B cell (primary cell): ENCODE measurements around the gene C9orf43. TPM values are rescaled to one million over a fixed set of nuclear protein-coding genes. Genes with fewer than 3 reads are reported as not detected.

Experiments
- ATAC-seq: fragments of 200-7000 bp; cut with Tn5 transposase; one replicate; pipeline ENCODE4 v1.10.0; 2021; ENCODE audit warnings: low read depth, mild to moderate bottlenecking, moderate number of reproducible peaks, moderate library complexity
- CTCF ChIA-PET: fragments of 350-600 bp; sonication (Branson Sonifier 250); formaldehyde crosslinking; loops from one replicate; lab custom pipeline; 2021; ENCODE audit warnings: antibody characterized with exemption, inconsistent platforms; lab: Charles Lee
- POLR2A ChIA-PET: fragments of 350-600 bp; sonication (Branson Sonifier 250); formaldehyde crosslinking; loops from one replicate; lab custom pipeline; 2021; ENCODE audit warnings: antibody characterized with exemption; lab: Charles Lee
- DNase-seq: peaks from one replicate; pipeline ENCODE4 v3.0.0; 2013
- H2AFZ ChIP-seq: 2 replicates; pipeline ENCODE4 v1.6.1; 2012; ENCODE audit warnings: mild to moderate bottlenecking, low read depth, low read length; ENCODE audit not compliant: insufficient read depth, poor library complexity, severe bottlenecking
- H3K27ac ChIP-seq, 2 donors: 1 replicate in 1 of 2; 2 replicates in 1 of 2; pipeline ENCODE4 v1.5.1; 2012 to 2013; ENCODE audit warnings: low read length in 2 of 2, mild to moderate bottlenecking in 2 of 2, moderate library complexity in 1 of 2
- H3K27me3 ChIP-seq, 4 experiments: fragments of 200-600 bp in 1 of 4; sonication (generic) in 1 of 4; replicated peaks in 1 of 4; 1 replicate in 2 of 4; 2 replicates in 2 of 4; pipeline versions ENCODE4 v1.6.1 to v1.7.0; 2013 to 2016; ENCODE audit warnings: low read length in 3 of 4, mild to moderate bottlenecking in 2 of 4, mixed read lengths in 1 of 4, moderate library complexity in 1 of 4; ENCODE audit not compliant: insufficient read depth in 4 of 4, control insufficient read depth in 3 of 4; ENCODE audit errors: control extremely low read depth in 1 of 4
- H3K36me3 ChIP-seq, 2 experiments: replicated peaks in 1 of 2; 1 replicate in 1 of 2; 2 replicates in 1 of 2; pipeline versions ENCODE4 v1.6.1 to v1.7.1; 2013; ENCODE audit warnings: low read length in 1 of 2; ENCODE audit not compliant: insufficient read depth in 2 of 2, control insufficient read depth in 1 of 2; ENCODE audit errors: control extremely low read depth in 1 of 2, extremely low read depth in 1 of 2
- H3K4me1 ChIP-seq, 2 donors: fragments of 200-600 bp in 1 of 2; sonication (generic) in 1 of 2; 1 replicate in 1 of 2; 2 replicates in 1 of 2; pipeline versions ENCODE4 v1.5.1 to v1.6.1; 2013 to 2017; ENCODE audit warnings: low read length in 2 of 2; ENCODE audit not compliant: control insufficient read depth in 2 of 2, insufficient read depth in 2 of 2
- H3K4me2 ChIP-seq: replicated peaks from 2 replicates; pipeline ENCODE3; 2012; ENCODE audit warnings: mild to moderate bottlenecking, low read depth, low read length; ENCODE audit not compliant: poor library complexity, severe bottlenecking
- H3K4me3 ChIP-seq, 5 experiments: fragments of 200-600 bp in 1 of 5; sonication (generic) in 1 of 5; 1 replicate in 3 of 5; 2 replicates in 2 of 5; pipeline versions ENCODE4 v1.5.1 to v1.7.0; 2011 to 2016; ENCODE audit warnings: low read length in 4 of 5, mild to moderate bottlenecking in 4 of 5, low read depth in 2 of 5, control low read depth in 1 of 5, moderate library complexity in 1 of 5; ENCODE audit not compliant: insufficient read depth in 1 of 5; ENCODE audit errors: control extremely low read depth in 1 of 5, extremely low read depth in 1 of 5
- H3K79me2 ChIP-seq: fragments of 200-600 bp; sonication (generic); one replicate; pipeline ENCODE4 v1.6.0; 2016; ENCODE audit warnings: low read length; ENCODE audit not compliant: control insufficient read depth, insufficient read depth
- H3K9ac ChIP-seq: fragments of 200-600 bp; sonication (generic); 2 replicates; pipeline ENCODE4 v1.6.1; 2017; ENCODE audit warnings: mild to moderate bottlenecking, low read length, moderate library complexity
- H3K9me3 ChIP-seq, 3 donors: one replicate each; pipeline versions ENCODE4 v1.6.1 to v1.7.1; 2013; ENCODE audit warnings: low read length in 2 of 3; ENCODE audit not compliant: control insufficient read depth in 2 of 3, insufficient read depth in 1 of 3; ENCODE audit errors: control extremely low read depth in 1 of 3
- H4K20me1 ChIP-seq: 2 replicates; pipeline ENCODE4 v1.6.0; 2012; ENCODE audit warnings: mild to moderate bottlenecking, low read length; ENCODE audit not compliant: insufficient read depth, control insufficient read depth, poor library complexity, severe bottlenecking
- H3K27ac Mint-ChIP-seq: one replicate; pipeline ENCODE4 v1.8.0; 2021; ENCODE audit warnings: mixed read lengths
- H3K27me3 Mint-ChIP-seq: one replicate; pipeline ENCODE4 v1.8.0; 2021; ENCODE audit warnings: mixed read lengths
- H3K4me1 Mint-ChIP-seq: one replicate; pipeline ENCODE4 v1.8.0; 2021; ENCODE audit warnings: mixed read lengths
- H3K4me3 Mint-ChIP-seq: one replicate; pipeline ENCODE4 v1.8.0; 2021; ENCODE audit warnings: mixed read lengths
- H3K9me3 Mint-ChIP-seq: one replicate; pipeline ENCODE4 v1.8.0; 2022; ENCODE audit warnings: mixed read lengths; ENCODE audit not compliant: insufficient read depth
- CTCF ChIP-seq: fragments of 200-600 bp; IDR thresholded peaks from one replicate; pipeline ENCODE4 v1.8.0; 2022; ENCODE audit warnings: antibody characterized with exemption, mild to moderate bottlenecking
- EZH2 ChIP-seq: IDR thresholded peaks from 2 replicates; pipeline ENCODE4 v1.6.1; 2012; ENCODE audit warnings: borderline replicate concordance, low read depth, mild to moderate bottlenecking, moderate library complexity, low read length; ENCODE audit not compliant: insufficient read depth, poor library complexity, severe bottlenecking
- WGBS: methylation state at CpG from one replicate; pipeline ENCODE4 v1.1.5; 2013; ENCODE audit warnings: missing lambda C conversion rate; ENCODE audit not compliant: insufficient coverage; 5-methylcytosine and 5-hydroxymethylcytosine counted together
- intact Hi-C: fragments of 100-400 bp; cut with micrococcal nuclease; formaldehyde crosslinking; loops from one replicate; pipeline ENCODE4 v1.10.0; 2022
- polyA plus RNA-seq: library from polyadenylated mRNA; depleted of rRNA; stranded (reverse); fragments of >200 nt; gene quantifications from 2 replicates; pipeline ENCODE4 v1.2.3, GENCODE V29; 2012
- total RNA-seq, 2 donors: library from RNA; stranded (reverse); fragments of 120-200 nt in 1 of 2; gene quantifications; 1 replicate in 1 of 2; 2 replicates in 1 of 2; pipeline versions ENCODE4 v1.2.3 to v1.2.4, GENCODE V29; 2013 to 2022

Gene C9orf43
- total and polyA plus RNA-seq, 2 donors (not counting 1 experiment from before 2014, with no cell fraction given): 0.57 to 1.7 TPM

- CTCF ChIA-PET: interaction anchor here (1.1 kb wide), 1 partner anchor 13 kb away, joined by 3 read pairs; no protein-coding TSS in a partner anchor
- no peak overlapping the region for H3K4me3 Mint-ChIP-seq
- H3K9me3 Mint-ChIP-seq: peaks cover 3% of the 10 kb centered on the region
- intact Hi-C loops: no loop called here
- Histone ChIP-seq H4K20me1 (no peaks in the 10 kb centered on the region), H3K27me3 (no peaks in the 10 kb centered on the region), H3K4me2 (no peak overlapping the region), H3K36me3 (no peaks in the 10 kb centered on the region), H3K4me3 (no peak overlapping the region), H3K9me3 (peaks cover 0 to 1% (median 0%) of the 10 kb centered on the region in 3 donors), H3K79me2 (no peaks in the 10 kb centered on the region), H3K4me1 (no peaks in the 10 kb centered on the region), H2AFZ (no peak overlapping the region), H3K27ac (no peak overlapping the region), H3K9ac (no peak overlapping the region)
- WGBS: 86% methylated on average over 2 of the region's 5 CpGs
- no peaks in the 10 kb centered on the region for H3K4me1 Mint-ChIP-seq
- POLR2A ChIA-PET: no interaction called here
- DNase-seq (no peak), ATAC-seq (no peak)
- H3K27me3 Mint-ChIP-seq: peaks cover 8% of the 10 kb centered on the region
- TF ChIP-seq EZH2 (no peak), CTCF (no peak)
- no peak overlapping the region for H3K27ac Mint-ChIP-seq
Measured at GRCh38 chr9:113472199-113472598, 61.7 kb downstream of the C9orf43 start.

GRCh38 chr9:113474360-113475028 is 63.9 kb downstream of the C9orf43 start:
- Mint-ChIP-seq H3K4me3 (no peak overlapping the region), H3K4me1 (no peaks in the 10 kb centered on the region), H3K27ac (no peak overlapping the region), H3K9me3 (no peaks in the 10 kb centered on the region), H3K27me3 (peaks cover 16% of the 10 kb centered on the region)
- ATAC-seq (no peak), DNase-seq (no peak)
- Histone ChIP-seq H3K9me3 (no peaks in the 10 kb centered on the region), H3K4me1 (no peaks in the 10 kb centered on the region), H3K4me3 (no peak overlapping the region), H4K20me1 (no peaks in the 10 kb centered on the region), H3K27ac (no peak overlapping the region), H3K9ac (no peak overlapping the region), H2AFZ (no peak overlapping the region), H3K79me2 (no peaks in the 10 kb centered on the region), H3K36me3 (no peaks in the 10 kb centered on the region), H3K4me2 (no peak overlapping the region), H3K27me3 (no peaks in the 10 kb centered on the region)
- POLR2A ChIA-PET: no interaction called here
- intact Hi-C loops: no loop called here
- 95% methylated on average over 7 of the region's 8 CpGs for WGBS
- CTCF ChIA-PET: no interaction called here
- no peak for TF ChIP-seq EZH2
- no peak for TF ChIP-seq CTCF
